Glutamatergic neuron (in vitro differentiated cells): ENCODE data around the gene OR6C68. TPM values are rescaled to one million over a fixed set of nuclear protein-coding genes. Genes with fewer than 3 reads are reported as not detected.
"Not testable (repeated sequence)": the region's sequence is repeated elsewhere in the genome, so short reads cannot be mapped to it uniquely, and the experiment has no call there.

Source experiments
- DNase-seq: peaks from one replicate; pipeline ENCODE4 v3.0.0; 2022
- H3K27ac Mint-ChIP-seq: one replicate; pipeline ENCODE4 v1.8.0; 2020; ENCODE audit warnings: mild to moderate bottlenecking, mixed read lengths, inconsistent platforms; ENCODE audit not compliant: unreplicated experiment
- H3K27me3 Mint-ChIP-seq: one replicate; pipeline ENCODE4 v1.8.0; 2020; ENCODE audit warnings: mild to moderate bottlenecking, moderate library complexity, mixed read lengths, inconsistent platforms; ENCODE audit not compliant: unreplicated experiment
- H3K36me3 Mint-ChIP-seq: one replicate; pipeline ENCODE4 v1.8.0; 2020; ENCODE audit warnings: mild to moderate bottlenecking, mixed read lengths, inconsistent platforms; ENCODE audit not compliant: unreplicated experiment
- H3K4me1 Mint-ChIP-seq: one replicate; pipeline ENCODE4 v1.8.0; 2020; ENCODE audit warnings: mild to moderate bottlenecking, low read depth, mixed read lengths, inconsistent platforms; ENCODE audit not compliant: unreplicated experiment
- H3K4me3 Mint-ChIP-seq: one replicate; pipeline ENCODE4 v1.8.0; 2020; ENCODE audit warnings: mild to moderate bottlenecking, mixed read lengths, inconsistent platforms; ENCODE audit not compliant: unreplicated experiment
- H3K9me3 Mint-ChIP-seq: one replicate; pipeline ENCODE4 v1.8.0; 2020; ENCODE audit warnings: mild to moderate bottlenecking, moderate library complexity, mixed read lengths, inconsistent platforms; ENCODE audit not compliant: unreplicated experiment
- CTCF ChIP-seq: fragments of 200-600 bp; sonication (generic); IDR thresholded peaks from one replicate; pipeline ENCODE4 v1.5.0; 2021; ENCODE audit not compliant: partially characterized antibody, unreplicated experiment
- total RNA-seq: library from RNA; stranded (reverse); fragmentation: NEBNext Ultra II Directional; extraction: Animal tissue kit (Norgen Biotek cat#: 25700); gene quantifications from one replicate; pipeline ENCODE4 v1.2.1, GENCODE V29; 2021; ENCODE audit not compliant: unreplicated experiment

Gene OR6C68
- total RNA-seq, 1 donor from 2014 or later: not detected

- H3K27me3 Mint-ChIP-seq: no peaks in the 10 kb centered on the region
- no peaks in the 10 kb centered on the region for H3K4me1 Mint-ChIP-seq
- no peak for TF ChIP-seq CTCF
- DNase-seq: no peak
- H3K27ac Mint-ChIP-seq: no peak overlapping the region
- H3K4me3 Mint-ChIP-seq: no peak overlapping the region
- no peaks in the 10 kb centered on the region for H3K36me3 Mint-ChIP-seq
- H3K9me3 Mint-ChIP-seq: no peaks in the 10 kb centered on the region
Observed at GRCh38 chr12:55467836-55468235, 24.3 kb upstream of the OR6C68 start.

- no peak for TF ChIP-seq CTCF
- no peak for DNase-seq
- H3K9me3 Mint-ChIP-seq: no peaks in the 10 kb centered on the region
- no peaks in the 10 kb centered on the region for H3K27me3 Mint-ChIP-seq
- no peak overlapping the region for H3K4me3 Mint-ChIP-seq
- H3K27ac Mint-ChIP-seq: no peak overlapping the region
- H3K4me1 Mint-ChIP-seq: no peaks in the 10 kb centered on the region
- H3K36me3 Mint-ChIP-seq: no peaks in the 10 kb centered on the region
Observed at GRCh38 chr12:55469291-55469690, 22.9 kb upstream of the OR6C68 start.

GRCh38 chr12:55470088-55470829, 21.9 kb upstream of the OR6C68 start, which contains the start of gene OR6C70:
TSS of gene OR6C70 (minus strand) at chr12:55470138. CDS start at chr12:55470138, 0 bp downstream.
- TF ChIP-seq CTCF: no peak
- DNase-seq: no peak
- Mint-ChIP-seq H3K27me3 (no peaks in the 10 kb centered on the region), H3K4me1 (no peaks in the 10 kb centered on the region), H3K9me3 (no peaks in the 10 kb centered on the region), H3K36me3 (no peaks in the 10 kb centered on the region), H3K27ac (no peak within 1 kb of the TSS), H3K4me3 (no peak within 1 kb of the TSS)

GRCh38 chr12:55472264-55472663, 19.9 kb upstream of the OR6C68 start:
- H3K27me3 Mint-ChIP-seq: no peaks in the 10 kb centered on the region
- TF ChIP-seq CTCF: no peak
- no peaks in the 10 kb centered on the region for H3K9me3 Mint-ChIP-seq
- H3K36me3 Mint-ChIP-seq: no peaks in the 10 kb centered on the region
- no peak overlapping the region for H3K4me3 Mint-ChIP-seq
- DNase-seq: no peak
- no peak overlapping the region for H3K27ac Mint-ChIP-seq
- no peaks in the 10 kb centered on the region for H3K4me1 Mint-ChIP-seq

GRCh38 chr12:55479136-55479535, 13.0 kb upstream of the OR6C68 start:
- not testable (repeated sequence) for H3K9me3 Mint-ChIP-seq, H3K27me3 Mint-ChIP-seq, H3K4me1 Mint-ChIP-seq, H3K27ac Mint-ChIP-seq, H3K36me3 Mint-ChIP-seq, H3K4me3 Mint-ChIP-seq, DNase-seq

- H3K27me3 Mint-ChIP-seq, H3K27ac Mint-ChIP-seq, H3K9me3 Mint-ChIP-seq, H3K36me3 Mint-ChIP-seq, DNase-seq, H3K4me3 Mint-ChIP-seq, H3K4me1 Mint-ChIP-seq: not testable (repeated sequence)
Observed at GRCh38 chr12:55484284-55484683, 7.9 kb upstream of the OR6C68 start.
